WTC11 (cell line): ENCODE measurements around the gene GRAMD4. TPM values are rescaled to one million over a fixed set of nuclear protein-coding genes. Genes with fewer than 3 reads are reported as not detected.

Experiments used
- ATAC-seq: fragments of 200-7000 bp; cut with Tn5 transposase; 2 replicates; pipeline ENCODE4 v1.10.0; 2021; ENCODE audit warnings: mild to moderate bottlenecking, moderate library complexity
- CTCF ChIA-PET: fragments of 300-600 bp; sonication (Branson Sonifier 250); formaldehyde crosslinking; loops from one replicate; lab custom pipeline; 2021; ENCODE audit warnings: antibody characterized with exemption; lab: Charles Lee
- POLR2A ChIA-PET: fragments of 350-600 bp; sonication (Branson Sonifier 250); formaldehyde crosslinking; loops from one replicate; lab custom pipeline; 2021; ENCODE audit warnings: antibody characterized with exemption; lab: Charles Lee
- DNase-seq: peaks from one replicate; pipeline ENCODE4 v3.0.0; 2021; ENCODE audit warnings: low spot score
- H3K27ac Mint-ChIP-seq: 2 replicates; pipeline ENCODE4 v1.8.0; 2021; ENCODE audit warnings: mixed read lengths
- H3K27me3 Mint-ChIP-seq: 2 replicates; pipeline ENCODE4 v1.8.0; 2021; ENCODE audit warnings: low read depth, mild to moderate bottlenecking, moderate library complexity, mixed read lengths
- H3K36me3 Mint-ChIP-seq: 2 replicates; pipeline ENCODE4 v1.8.0; 2021; ENCODE audit warnings: mixed read lengths
- H3K4me1 Mint-ChIP-seq: 2 replicates; pipeline ENCODE4 v1.8.0; 2022; ENCODE audit warnings: mixed read lengths
- H3K4me3 Mint-ChIP-seq: 2 replicates; pipeline ENCODE4 v1.8.0; 2021; ENCODE audit warnings: mild to moderate bottlenecking, moderate library complexity, mixed read lengths
- H3K9me3 Mint-ChIP-seq: 2 replicates; pipeline ENCODE4 v1.8.0; 2021; ENCODE audit warnings: mixed read lengths
- AFF4 ChIP-seq: sonication (generic); formaldehyde crosslinking; IDR thresholded peaks from 2 replicates; pipeline ENCODE4 v1.8.1; 2023; ENCODE audit warnings: mild to moderate bottlenecking, missing genetic modification reagents, borderline replicate concordance
- ATF1 ChIP-seq: sonication (generic); formaldehyde crosslinking; IDR thresholded peaks from 2 replicates; pipeline ENCODE4 v1.8.1; 2023; ENCODE audit warnings: mild to moderate bottlenecking, moderate library complexity, missing genetic modification reagents
- ATF6 ChIP-seq: sonication (generic); formaldehyde crosslinking; IDR thresholded peaks from 2 replicates; pipeline ENCODE4 v1.8.1; 2023; ENCODE audit warnings: mild to moderate bottlenecking, missing genetic modification reagents
- CBFB ChIP-seq: sonication (generic); formaldehyde crosslinking; IDR thresholded peaks from 2 replicates; pipeline ENCODE4 v1.8.1; 2022; ENCODE audit warnings: mild to moderate bottlenecking, low read depth, missing genetic modification reagents
- CREM ChIP-seq: sonication (generic); formaldehyde crosslinking; IDR thresholded peaks from 2 replicates; pipeline ENCODE4 v1.8.1; 2022; ENCODE audit warnings: mild to moderate bottlenecking, missing genetic modification reagents, moderate library complexity
- EMX1 ChIP-seq: fragments of 250-450 bp; sonication (Bioruptor Pico); IDR thresholded peaks from 2 replicates; pipeline ENCODE4 v1.8.0; 2021; ENCODE audit warnings: mild to moderate bottlenecking
- FOXK1 ChIP-seq: sonication (generic); formaldehyde crosslinking; IDR thresholded peaks from 2 replicates; pipeline ENCODE4 v1.8.0; 2022; ENCODE audit warnings: mild to moderate bottlenecking, moderate library complexity, missing genetic modification reagents
- IRF1 ChIP-seq: sonication (generic); formaldehyde crosslinking; IDR thresholded peaks from 2 replicates; pipeline ENCODE4 v1.8.0; 2023; ENCODE audit warnings: missing genetic modification reagents
- KAT7 ChIP-seq: sonication (generic); formaldehyde crosslinking; IDR thresholded peaks from 2 replicates; pipeline ENCODE4 v1.8.1; 2023; ENCODE audit warnings: missing genetic modification reagents, mild to moderate bottlenecking, borderline replicate concordance
- NFATC4 ChIP-seq: fragments of 250-450 bp; sonication (Bioruptor Pico); IDR thresholded peaks from 2 replicates; pipeline ENCODE4 v1.9.0; 2021; ENCODE audit warnings: mild to moderate bottlenecking
- NFE2L1 ChIP-seq: sonication (generic); formaldehyde crosslinking; IDR thresholded peaks from 2 replicates; pipeline ENCODE4 v1.8.1; 2023; ENCODE audit warnings: missing genetic modification reagents
- NR3C1 ChIP-seq: sonication (generic); formaldehyde crosslinking; conservative IDR thresholded peaks from 2 replicates; pipeline ENCODE4 v1.8.1; 2023; ENCODE audit warnings: low read depth, mild to moderate bottlenecking, missing genetic modification reagents
- TP53 ChIP-seq: sonication (generic); formaldehyde crosslinking; IDR thresholded peaks from 2 replicates; pipeline ENCODE4 v1.8.1; 2023; ENCODE audit warnings: mild to moderate bottlenecking, missing genetic modification reagents
- ZNF138 ChIP-seq: sonication (generic); formaldehyde crosslinking; conservative IDR thresholded peaks from 2 replicates; pipeline ENCODE4 v1.8.1; 2022; ENCODE audit warnings: mild to moderate bottlenecking, moderate library complexity, missing genetic modification reagents
- ZNF232 ChIP-seq: sonication (generic); formaldehyde crosslinking; IDR thresholded peaks from 2 replicates; pipeline ENCODE4 v1.8.0; 2022; ENCODE audit warnings: mild to moderate bottlenecking, missing genetic modification reagents
- total RNA-seq: library from RNA; stranded (reverse); gene quantifications from 3 replicates; pipeline ENCODE4 v1.2.3, GENCODE V29; 2021
- TF ChIP-seq, protein P1 (sequence below): sonication (generic); formaldehyde crosslinking; conservative IDR thresholded peaks from 2 replicates; pipeline ENCODE4 v1.8.1; 2023; ENCODE audit warnings: mild to moderate bottlenecking, low read depth, missing genetic modification reagents, moderate library complexity
- TF ChIP-seq, protein P2 (sequence below): fragments of 250-450 bp; sonication (Bioruptor Pico); IDR thresholded peaks from 2 replicates; pipeline ENCODE4 v1.9.0; 2021; ENCODE audit warnings: mild to moderate bottlenecking, borderline replicate concordance
- TF ChIP-seq, protein P3 (sequence below): fragments of 200-600 bp; IDR thresholded peaks from 2 replicates; pipeline ENCODE4 v1.8.0; 2022; ENCODE audit warnings: antibody characterized with exemption

GRAMD4 gene
- total RNA-seq, 1 experiment from 2014 or later = 41.0 TPM

GRCh38 chr22:46595545-46595944 is 24.6 kb upstream of the GRAMD4 start (continued):
- TF ChIP-seq, protein P1, sequence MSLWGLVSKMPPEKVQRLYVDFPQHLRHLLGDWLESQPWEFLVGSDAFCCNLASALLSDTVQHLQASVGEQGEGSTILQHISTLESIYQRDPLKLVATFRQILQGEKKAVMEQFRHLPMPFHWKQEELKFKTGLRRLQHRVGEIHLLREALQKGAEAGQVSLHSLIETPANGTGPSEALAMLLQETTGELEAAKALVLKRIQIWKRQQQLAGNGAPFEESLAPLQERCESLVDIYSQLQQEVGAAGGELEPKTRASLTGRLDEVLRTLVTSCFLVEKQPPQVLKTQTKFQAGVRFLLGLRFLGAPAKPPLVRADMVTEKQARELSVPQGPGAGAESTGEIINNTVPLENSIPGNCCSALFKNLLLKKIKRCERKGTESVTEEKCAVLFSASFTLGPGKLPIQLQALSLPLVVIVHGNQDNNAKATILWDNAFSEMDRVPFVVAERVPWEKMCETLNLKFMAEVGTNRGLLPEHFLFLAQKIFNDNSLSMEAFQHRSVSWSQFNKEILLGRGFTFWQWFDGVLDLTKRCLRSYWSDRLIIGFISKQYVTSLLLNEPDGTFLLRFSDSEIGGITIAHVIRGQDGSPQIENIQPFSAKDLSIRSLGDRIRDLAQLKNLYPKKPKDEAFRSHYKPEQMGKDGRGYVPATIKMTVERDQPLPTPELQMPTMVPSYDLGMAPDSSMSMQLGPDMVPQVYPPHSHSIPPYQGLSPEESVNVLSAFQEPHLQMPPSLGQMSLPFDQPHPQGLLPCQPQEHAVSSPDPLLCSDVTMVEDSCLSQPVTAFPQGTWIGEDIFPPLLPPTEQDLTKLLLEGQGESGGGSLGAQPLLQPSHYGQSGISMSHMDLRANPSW (CRISPR knock-in tag) = no peak

DNA sequence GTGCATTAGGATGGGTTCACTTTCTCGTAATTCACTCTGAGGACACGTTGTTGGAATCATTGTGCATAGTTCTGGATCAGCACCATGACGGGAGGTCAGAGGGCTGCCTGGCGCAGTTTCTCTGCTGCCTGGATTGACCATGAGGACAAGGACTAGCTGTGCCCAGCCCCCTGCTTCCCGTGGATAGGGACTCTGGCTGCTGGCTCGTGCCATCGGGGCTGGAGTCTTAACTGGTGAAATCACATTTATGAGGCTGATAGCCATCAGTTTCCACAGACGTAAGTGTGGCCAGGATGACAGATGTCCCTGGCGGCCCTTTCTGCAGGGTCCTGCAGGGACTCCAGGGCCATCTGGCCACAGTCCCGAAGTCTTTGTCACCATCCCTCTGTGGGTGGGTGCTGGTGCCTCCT is 24.1 kb upstream of the GRAMD4 start:
- Mint-ChIP-seq H3K4me3 (no peak overlapping the region), H3K36me3 (no peaks in the 10 kb centered on the region), H3K27me3 (no peaks in the 10 kb centered on the region), H3K27ac (no peak overlapping the region), H3K9me3 (no peaks in the 10 kb centered on the region), H3K4me1 (peaks cover 9% of the 10 kb centered on the region)
- POLR2A ChIA-PET = no interaction called here
- TF ChIP-seq CBFB (CRISPR knock-in tag) (no peak), NFATC4 (CRISPR knock-in tag) (no peak), NFE2L1 (CRISPR knock-in tag) (no peak), NR3C1 (CRISPR knock-in tag) (no peak), TP53 (CRISPR knock-in tag) (no peak), ATF1 (CRISPR knock-in tag) (no peak), KAT7 (no peak), CREM (CRISPR knock-in tag) (no peak)
- TF ChIP-seq, protein P2, sequence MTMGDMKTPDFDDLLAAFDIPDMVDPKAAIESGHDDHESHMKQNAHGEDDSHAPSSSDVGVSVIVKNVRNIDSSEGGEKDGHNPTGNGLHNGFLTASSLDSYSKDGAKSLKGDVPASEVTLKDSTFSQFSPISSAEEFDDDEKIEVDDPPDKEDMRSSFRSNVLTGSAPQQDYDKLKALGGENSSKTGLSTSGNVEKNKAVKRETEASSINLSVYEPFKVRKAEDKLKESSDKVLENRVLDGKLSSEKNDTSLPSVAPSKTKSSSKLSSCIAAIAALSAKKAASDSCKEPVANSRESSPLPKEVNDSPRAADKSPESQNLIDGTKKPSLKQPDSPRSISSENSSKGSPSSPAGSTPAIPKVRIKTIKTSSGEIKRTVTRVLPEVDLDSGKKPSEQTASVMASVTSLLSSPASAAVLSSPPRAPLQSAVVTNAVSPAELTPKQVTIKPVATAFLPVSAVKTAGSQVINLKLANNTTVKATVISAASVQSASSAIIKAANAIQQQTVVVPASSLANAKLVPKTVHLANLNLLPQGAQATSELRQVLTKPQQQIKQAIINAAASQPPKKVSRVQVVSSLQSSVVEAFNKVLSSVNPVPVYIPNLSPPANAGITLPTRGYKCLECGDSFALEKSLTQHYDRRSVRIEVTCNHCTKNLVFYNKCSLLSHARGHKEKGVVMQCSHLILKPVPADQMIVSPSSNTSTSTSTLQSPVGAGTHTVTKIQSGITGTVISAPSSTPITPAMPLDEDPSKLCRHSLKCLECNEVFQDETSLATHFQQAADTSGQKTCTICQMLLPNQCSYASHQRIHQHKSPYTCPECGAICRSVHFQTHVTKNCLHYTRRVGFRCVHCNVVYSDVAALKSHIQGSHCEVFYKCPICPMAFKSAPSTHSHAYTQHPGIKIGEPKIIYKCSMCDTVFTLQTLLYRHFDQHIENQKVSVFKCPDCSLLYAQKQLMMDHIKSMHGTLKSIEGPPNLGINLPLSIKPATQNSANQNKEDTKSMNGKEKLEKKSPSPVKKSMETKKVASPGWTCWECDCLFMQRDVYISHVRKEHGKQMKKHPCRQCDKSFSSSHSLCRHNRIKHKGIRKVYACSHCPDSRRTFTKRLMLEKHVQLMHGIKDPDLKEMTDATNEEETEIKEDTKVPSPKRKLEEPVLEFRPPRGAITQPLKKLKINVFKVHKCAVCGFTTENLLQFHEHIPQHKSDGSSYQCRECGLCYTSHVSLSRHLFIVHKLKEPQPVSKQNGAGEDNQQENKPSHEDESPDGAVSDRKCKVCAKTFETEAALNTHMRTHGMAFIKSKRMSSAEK (CRISPR knock-in tag) = no peak
- TF ChIP-seq, protein P3, sequence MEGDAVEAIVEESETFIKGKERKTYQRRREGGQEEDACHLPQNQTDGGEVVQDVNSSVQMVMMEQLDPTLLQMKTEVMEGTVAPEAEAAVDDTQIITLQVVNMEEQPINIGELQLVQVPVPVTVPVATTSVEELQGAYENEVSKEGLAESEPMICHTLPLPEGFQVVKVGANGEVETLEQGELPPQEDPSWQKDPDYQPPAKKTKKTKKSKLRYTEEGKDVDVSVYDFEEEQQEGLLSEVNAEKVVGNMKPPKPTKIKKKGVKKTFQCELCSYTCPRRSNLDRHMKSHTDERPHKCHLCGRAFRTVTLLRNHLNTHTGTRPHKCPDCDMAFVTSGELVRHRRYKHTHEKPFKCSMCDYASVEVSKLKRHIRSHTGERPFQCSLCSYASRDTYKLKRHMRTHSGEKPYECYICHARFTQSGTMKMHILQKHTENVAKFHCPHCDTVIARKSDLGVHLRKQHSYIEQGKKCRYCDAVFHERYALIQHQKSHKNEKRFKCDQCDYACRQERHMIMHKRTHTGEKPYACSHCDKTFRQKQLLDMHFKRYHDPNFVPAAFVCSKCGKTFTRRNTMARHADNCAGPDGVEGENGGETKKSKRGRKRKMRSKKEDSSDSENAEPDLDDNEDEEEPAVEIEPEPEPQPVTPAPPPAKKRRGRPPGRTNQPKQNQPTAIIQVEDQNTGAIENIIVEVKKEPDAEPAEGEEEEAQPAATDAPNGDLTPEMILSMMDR = no peak
- ATAC-seq (no peak), DNase-seq (no peak)
- CTCF ChIA-PET = interaction anchor here (3.7 kb wide), 1 partner anchor 33 kb away, joined by 23 read pairs; no protein-coding TSS in a partner anchor

DNA sequence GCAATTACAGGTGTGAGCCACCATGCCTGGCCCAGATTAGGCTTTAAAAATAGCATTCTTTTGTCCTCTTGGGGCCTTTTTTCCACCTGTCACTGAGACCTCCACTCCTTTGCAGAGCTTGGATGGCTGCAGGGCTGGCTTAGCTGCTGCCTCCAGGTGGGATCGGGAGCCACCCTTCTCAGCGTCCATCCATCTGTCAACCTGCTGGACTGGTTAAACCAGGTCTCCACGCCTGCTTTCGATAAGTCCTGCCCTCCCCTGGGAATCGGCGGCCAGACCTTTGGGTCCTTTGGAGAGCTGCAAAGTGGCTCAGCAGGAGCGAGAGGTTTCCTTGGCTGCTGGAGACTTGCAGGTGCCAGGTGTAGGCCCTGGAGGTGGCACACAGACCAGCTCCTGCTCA is 23.4 kb upstream of the GRAMD4 start:
- H3K4me3 Mint-ChIP-seq = no peak overlapping the region
- ATAC-seq (peak; percentile 78), DNase-seq (peak; percentile 49)
- H3K27ac Mint-ChIP-seq = no peak overlapping the region
- no peaks in the 10 kb centered on the region for H3K27me3 Mint-ChIP-seq
- ChIA-PET POLR2A (no interaction called here), CTCF (interaction anchor here (0.6 to 3.7 kb wide), 3 partner anchors 28 to 39 kb away, joined by 3 to 23 read pairs (median 3); no protein-coding TSS in a partner anchor)
- no peaks in the 10 kb centered on the region for H3K9me3 Mint-ChIP-seq
- H3K4me1 Mint-ChIP-seq = peaks cover 9% of the 10 kb centered on the region
- H3K36me3 Mint-ChIP-seq = no peaks in the 10 kb centered on the region
- no peak for TF ChIP-seq ZNF138 (CRISPR knock-in tag)
- no peak for TF ChIP-seq EMX1 (CRISPR knock-in tag)
- no peak for TF ChIP-seq ATF6
- TF ChIP-seq AFF4 = no peak
- no peak for TF ChIP-seq FOXK1 (CRISPR knock-in tag)
- no peak for TF ChIP-seq ZNF232 (CRISPR knock-in tag)
- no peak for TF ChIP-seq IRF1 (CRISPR knock-in tag)
